H1 (cell line): ENCODE data around the gene CCP110. TPM values are rescaled to one million over a fixed set of nuclear protein-coding genes. Genes with fewer than 3 reads are reported as not detected.

ENCODE experiments used
- CTCF ChIA-PET: fragments of 300-600 bp; sonication (Branson Sonifier 250); formaldehyde crosslinking; loops from one replicate; lab custom pipeline; 2021; ENCODE audit not compliant: partially characterized antibody; lab: Charles Lee
- POLR2A ChIA-PET: fragments of 300-600 bp; sonication (Branson Sonifier 250); formaldehyde crosslinking; loops from one replicate; lab custom pipeline; 2021; ENCODE audit warnings: inconsistent platforms; ENCODE audit not compliant: partially characterized antibody; lab: Charles Lee
- DNase-seq, 2 experiments: peaks; one replicate each; pipeline versions ENCODE4 v3.0.0 to v3.0.0-alpha.2; 2010 to 2022; ENCODE audit warnings: low spot score in 2 of 2, low read depth in 1 of 2, mixed read lengths in 1 of 2
- FAIRE-seq: peaks from 2 replicates; lab custom pipeline; 2011; peaks lifted over from hg19 to GRCh38; lab: Jason Lieb, UNC
- H2AFZ ChIP-seq: 2 replicates; pipeline ENCODE4 v1.8.1; 2012; ENCODE audit warnings: low read length, inconsistent platforms
- H2AK5ac ChIP-seq: 2 replicates; pipeline ENCODE4 v1.6.1; 2013; ENCODE audit warnings: low read depth, low read length
- H2BK120ac ChIP-seq: replicated peaks from 2 replicates; pipeline ENCODE3; 2013; ENCODE audit warnings: low read depth, low read length, inconsistent platforms
- H2BK12ac ChIP-seq: 2 replicates; pipeline ENCODE4 v1.6.1; 2013; ENCODE audit warnings: low read depth, low read length
- H2BK15ac ChIP-seq: 2 replicates; pipeline ENCODE4 v1.6.1; 2013; ENCODE audit warnings: low read length
- H2BK20ac ChIP-seq: 2 replicates; pipeline ENCODE4 v1.6.1; 2013; ENCODE audit warnings: low read length
- H2BK5ac ChIP-seq: 2 replicates; pipeline ENCODE4 v1.6.1; 2013; ENCODE audit warnings: low read depth, low read length
- H3K14ac ChIP-seq: 2 replicates; pipeline ENCODE4 v1.6.1; 2013; ENCODE audit warnings: inconsistent platforms; ENCODE audit not compliant: insufficient read length
- H3K18ac ChIP-seq: 2 replicates; pipeline ENCODE4 v1.6.1; 2013; ENCODE audit warnings: low read length; ENCODE audit errors: extremely low read depth
- H3K23ac ChIP-seq: 2 replicates; pipeline ENCODE4 v1.6.1; 2013; ENCODE audit warnings: inconsistent platforms; ENCODE audit not compliant: insufficient read length
- H3K23me2 ChIP-seq: 2 replicates; pipeline ENCODE4 v1.6.1; 2013; ENCODE audit warnings: low read depth, low read length
- H3K27ac ChIP-seq: 2 replicates; pipeline ENCODE4 v1.6.1; 2011; ENCODE audit warnings: low read depth, low read length, inconsistent platforms
- H3K27me3 ChIP-seq, 4 experiments: replicated peaks in 1 of 4; 1 replicate in 1 of 4; 2 replicates in 3 of 4; pipeline versions ENCODE4 v1.6.1 to v1.8.1; 2011 to 2013; ENCODE audit warnings: low read length in 3 of 4, mild to moderate bottlenecking in 3 of 4, inconsistent platforms in 2 of 4, mixed read lengths in 2 of 4, moderate library complexity in 1 of 4; ENCODE audit not compliant: control insufficient read depth in 3 of 4, insufficient read depth in 3 of 4; ENCODE audit errors: extremely low read depth in 1 of 4
- H3K36me3 ChIP-seq, 4 experiments: 2 replicates each; pipeline versions ENCODE4 v1.6.1 to v1.8.1; 2011 to 2013; ENCODE audit warnings: mild to moderate bottlenecking in 4 of 4, low read length in 3 of 4, moderate library complexity in 2 of 4, control low read depth in 1 of 4, inconsistent platforms in 1 of 4; ENCODE audit not compliant: insufficient read depth in 4 of 4, control insufficient read depth in 2 of 4
- H3K4ac ChIP-seq: replicated peaks from 2 replicates; pipeline ENCODE3; 2013; ENCODE audit warnings: low read length, low read depth, mixed read lengths, inconsistent platforms; ENCODE audit not compliant: insufficient read length
- H3K4me1 ChIP-seq, 4 experiments: replicated peaks in 1 of 4; 1 replicate in 1 of 4; 2 replicates in 3 of 4; pipeline versions ENCODE4 v1.6.1 to v1.8.1; 2011 to 2013; ENCODE audit warnings: low read length in 3 of 4, inconsistent platforms in 2 of 4, mixed read lengths in 1 of 4; ENCODE audit not compliant: insufficient read depth in 4 of 4, control insufficient read depth in 3 of 4
- H3K4me2 ChIP-seq, 2 experiments: 2 replicates each; pipeline versions ENCODE4 v1.6.1 to v1.8.1; 2011 to 2013; ENCODE audit warnings: low read depth in 2 of 2, low read length in 2 of 2, control low read depth in 1 of 2, inconsistent platforms in 1 of 2, mild to moderate bottlenecking in 1 of 2; ENCODE audit not compliant: insufficient read depth in 1 of 2
- H3K4me3 ChIP-seq, 4 experiments: fragments of 200-600, 300-600 bp in 1 of 4; sonication (generic), shearing (Covaris generic), sonication (Bioruptor Twin) in 1 of 4; 2 replicates each; pipeline versions ENCODE4 v1.5.1 to v1.8.1; 2011 to 2016; ENCODE audit warnings: low read length in 4 of 4, low read depth in 3 of 4, control low read depth in 2 of 4, inconsistent platforms in 2 of 4, mild to moderate bottlenecking in 2 of 4, mixed read lengths in 1 of 4, moderate library complexity in 1 of 4; ENCODE audit not compliant: insufficient read depth in 2 of 4; ENCODE audit errors: extremely low read depth in 1 of 4
- H3K56ac ChIP-seq: replicated peaks from 2 replicates; pipeline ENCODE3; 2013; ENCODE audit warnings: low read depth, mild to moderate bottlenecking, mixed read lengths, low read length, inconsistent platforms; ENCODE audit not compliant: insufficient read length
- H3K79me1 ChIP-seq: 2 replicates; pipeline ENCODE4 v1.6.1; 2013; ENCODE audit warnings: low read depth, low read length, control low read depth
- H3K79me2 ChIP-seq, 2 experiments: 2 replicates each; pipeline versions ENCODE4 v1.6.1 to v1.8.1; 2012 to 2013; ENCODE audit warnings: low read length in 2 of 2, mild to moderate bottlenecking in 2 of 2, inconsistent platforms in 1 of 2; ENCODE audit not compliant: insufficient read depth in 2 of 2, control insufficient read depth in 1 of 2
- H3K9ac ChIP-seq, 4 experiments: replicated peaks in 1 of 4; 1 replicate in 1 of 4; 2 replicates in 3 of 4; pipeline versions ENCODE4 v1.6.1 to v1.8.1; 2011 to 2013; ENCODE audit warnings: low read depth in 3 of 4, low read length in 3 of 4, control low read depth in 2 of 4, mild to moderate bottlenecking in 2 of 4, moderate library complexity in 2 of 4, inconsistent platforms in 1 of 4; ENCODE audit errors: extremely low read depth in 1 of 4
- H3K9me3 ChIP-seq, 2 experiments: 2 replicates each; pipeline versions ENCODE4 v1.6.1 to v1.8.1; 2012 to 2013; ENCODE audit warnings: mild to moderate bottlenecking in 2 of 2, moderate library complexity in 2 of 2, control low read depth in 1 of 2, inconsistent platforms in 1 of 2, low read depth in 1 of 2, low read length in 1 of 2, mixed read lengths in 1 of 2; ENCODE audit not compliant: insufficient read depth in 2 of 2
- H4K20me1 ChIP-seq, 2 experiments: replicated peaks in 1 of 2; 2 replicates each; pipeline versions ENCODE3 to v1.8.1; 2011 to 2013; ENCODE audit warnings: inconsistent platforms in 2 of 2, low read length in 2 of 2, mild to moderate bottlenecking in 1 of 2; ENCODE audit not compliant: insufficient read depth in 2 of 2, control insufficient read depth in 1 of 2
- H4K5ac ChIP-seq: 2 replicates; pipeline ENCODE4 v1.6.1; 2013; ENCODE audit warnings: low read length, low read depth, mixed read lengths, inconsistent platforms; ENCODE audit not compliant: insufficient read length
- H4K8ac ChIP-seq: 2 replicates; pipeline ENCODE4 v1.8.0; 2013; ENCODE audit warnings: mild to moderate bottlenecking, moderate library complexity, low read length, inconsistent platforms; ENCODE audit not compliant: insufficient read depth; ENCODE audit errors: extremely low read depth
- H4K91ac ChIP-seq: replicated peaks from 2 replicates; pipeline ENCODE3; 2013; ENCODE audit warnings: low read length, mixed read lengths, inconsistent platforms; ENCODE audit not compliant: insufficient read length
- WGBS, 2 experiments: shearing (Covaris generic) in 1 of 2; methylation state at CpG; one replicate each; pipeline versions ENCODE4 v1.1.6 to v1.1.7; 2013 to 2015; ENCODE audit warnings: low lambda C conversion rate in 2 of 2, mixed read lengths in 2 of 2, inconsistent platforms in 1 of 2, low coverage in 1 of 2, missing lambda C conversion rate in 1 of 2; ENCODE audit not compliant: insufficient replicate concordance in 2 of 2, insufficient coverage in 1 of 2, insufficient read length in 1 of 2; ENCODE audit errors: extremely low coverage in 1 of 2, missing lambda C conversion rate in 1 of 2; 5-methylcytosine and 5-hydroxymethylcytosine counted together
- polyA plus RNA-seq, 7 experiments: library from polyadenylated mRNA; depleted of rRNA in 3 of 7; stranded (reverse) in 5 of 7; unstranded in 2 of 7; fragments of >200 nt in 5 of 7; fragments of 200-250 nt in 2 of 7; gene quantifications; 1 replicate in 5 of 7; 2 replicates in 1 of 7; 4 replicates in 1 of 7; pipeline versions ENCODE4 v1.2.1 to v1.2.3, GENCODE V29; 2011 to 2013; ENCODE audit warnings: missing spikeins in 2 of 7, mixed read lengths in 2 of 7
- total RNA-seq: library from RNA; stranded (reverse); fragmentation: NEBNext Ultra II Directional; extraction: Animal tissue kit (Norgen Biotek cat#: 25700); gene quantifications from 2 replicates; pipeline ENCODE4 v1.2.1, GENCODE V29; 2021

Gene CCP110
- total and polyA plus RNA-seq, 2 of the 8 experiments (the other 6 are each of a cell fraction or from before 2014, with no cell fraction given) = 3.2 to 19.8 TPM

- Histone ChIP-seq H2BK5ac (no peak overlapping the region), H3K9me3 (peaks cover 0 to 8% of the 10 kb centered on the region in 2 experiments; a peak in 2 of 4 replicates), H3K27ac (no peak overlapping the region), H4K20me1 (no peaks in the 10 kb centered on the region), H3K23me2 (no peaks in the 10 kb centered on the region; the same call in 1 of the 2 replicates), H2AK5ac (no peak overlapping the region), H3K79me1 (no peaks in the 10 kb centered on the region), H3K18ac (no peak overlapping the region), H4K91ac (no peak overlapping the region), H4K5ac (no peak overlapping the region), H3K4me3 (no peak overlapping the region), H2BK20ac (no peak overlapping the region), H2BK15ac (no peak overlapping the region), H3K4me1 (no peaks in the 10 kb centered on the region), H2AFZ (no peak overlapping the region), H3K27me3 (no peaks in the 10 kb centered on the region), H3K36me3 (no peaks in the 10 kb centered on the region), H3K23ac (no peak overlapping the region), H2BK120ac (no peak overlapping the region), H4K8ac (no peak overlapping the region), H3K9ac (no peak overlapping the region), H3K14ac (no peak overlapping the region), H3K79me2 (no peaks in the 10 kb centered on the region), H2BK12ac (no peak overlapping the region), H3K4ac (no peak overlapping the region), H3K4me2 (no peak overlapping the region), H3K56ac (no peak overlapping the region)
- FAIRE-seq (no peak), DNase-seq (no peak)
- WGBS, 2 experiments = 94% methylated on average over 2 of the region's 2 CpGs; no CpG with 5 or more reads in 1 of the 2 experiments
- ChIA-PET CTCF (interaction anchor here (1.2 kb wide), 2 partner anchors 11 to 70 kb away, joined by 3 to 4 read pairs; no protein-coding TSS in a partner anchor), POLR2A (no interaction called here)
Observed at GRCh38 chr16:19481296-19481695, 42.4 kb upstream of the CCP110 start.
